NOMO-1 (cell line): ENCODE data around the gene PDE4D.
"Not testable (repeated sequence)": the region's sequence is repeated elsewhere in the genome, so short reads cannot be mapped to it uniquely, and the experiment has no call there.

Source experiments
- DNase-seq, 2 experiments: peaks; one replicate each; lab custom pipeline; 2025; ENCODE audit not compliant: unreplicated experiment in 2 of 2; lab: John Stamatoyannopoulos, UW

PDE4D gene

GRCh38 chr5:59711310-59711709 is 182.2 kb downstream of the PDE4D start:
- DNase-seq = no peak

GRCh38 chr5:59709846-59710245 is 183.7 kb downstream of the PDE4D start:
- DNase-seq = no peak

GRCh38 chr5:59709346-59709821 is 184.1 kb downstream of the PDE4D start:
- DNase-seq = no peak

GRCh38 chr5:59704936-59705335 is 188.6 kb downstream of the PDE4D start:
- no peak for DNase-seq

GRCh38 chr5:59703789-59704188 is 189.7 kb downstream of the PDE4D start:
- DNase-seq = no peak

GRCh38 chr5:59698207-59699178 is 195.0 kb downstream of the PDE4D start:
- DNase-seq = no peak

GRCh38 chr5:59694411-59694810 is 199.1 kb downstream of the PDE4D start:
- DNase-seq = no peak

- no peak for DNase-seq
Observed at GRCh38 chr5:59693492-59694309, 199.8 kb downstream of the PDE4D start.

GRCh38 chr5:59685793-59686192 is 207.7 kb downstream of the PDE4D start:
- DNase-seq = no peak

GRCh38 chr5:59685191-59685530 is 208.4 kb downstream of the PDE4D start:
- no peak for DNase-seq

- no peak for DNase-seq
Observed at GRCh38 chr5:59684388-59685190, 208.9 kb downstream of the PDE4D start.

- DNase-seq = no peak
Observed at GRCh38 chr5:59683311-59683710, 210.2 kb downstream of the PDE4D start.

GRCh38 chr5:59682542-59682941 is 211.0 kb downstream of the PDE4D start:
- no peak for DNase-seq

GRCh38 chr5:59678943-59679342 is 214.6 kb downstream of the PDE4D start:
- no peak for DNase-seq

- DNase-seq = no peak
Observed at GRCh38 chr5:59674763-59675162, 218.8 kb downstream of the PDE4D start.

GRCh38 chr5:59673438-59674058 is 220.0 kb downstream of the PDE4D start:
- peak; percentile 6 to 37 for DNase-seq

GRCh38 chr5:59666440-59667068 is 227.0 kb downstream of the PDE4D start:
- no peak for DNase-seq

GRCh38 chr5:59665832-59666203 is 227.7 kb downstream of the PDE4D start:
- DNase-seq = not testable (repeated sequence)

- no peak for DNase-seq
Observed at GRCh38 chr5:59665086-59665831, 228.3 kb downstream of the PDE4D start.
